OCI-M2 (cell line): ENCODE measurements around the gene ALKBH7.
"Not testable (repeated sequence)": the region's sequence is repeated elsewhere in the genome, so short reads cannot be mapped to it uniquely, and the experiment has no call there.

Source experiments
- DNase-seq: peaks from one replicate; lab custom pipeline; 2025; ENCODE audit not compliant: unreplicated experiment; lab: John Stamatoyannopoulos, UW

The ALKBH7 gene

DNA sequence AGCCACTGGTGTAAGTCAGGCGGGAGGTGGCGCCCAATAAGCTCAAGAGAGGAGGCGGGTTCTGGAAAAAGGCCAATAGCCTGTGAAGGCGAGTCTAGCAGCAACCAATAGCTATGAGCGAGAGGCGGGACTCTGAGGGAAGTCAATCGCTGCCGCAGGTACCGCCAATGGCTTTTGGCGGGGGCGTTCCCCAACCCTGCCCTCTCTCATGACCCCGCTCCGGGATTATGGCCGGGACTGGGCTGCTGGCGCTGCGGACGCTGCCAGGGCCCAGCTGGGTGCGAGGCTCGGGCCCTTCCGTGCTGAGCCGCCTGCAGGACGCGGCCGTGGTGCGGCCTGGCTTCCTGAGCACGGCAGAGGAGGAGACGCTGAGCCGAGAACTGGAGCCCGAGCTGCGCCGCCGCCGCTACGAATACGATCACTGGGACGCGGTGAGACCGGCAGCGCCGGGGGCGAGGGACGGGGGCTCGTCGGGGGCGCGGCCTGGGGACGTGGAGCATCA is at the start of gene ALKBH7:
TSS of gene ALKBH7 (plus strand) at position 201 of the 502 bp plus-strand sequence. CDS start at position 228, 27 bp downstream.
- DNase-seq = no peak

DNA sequence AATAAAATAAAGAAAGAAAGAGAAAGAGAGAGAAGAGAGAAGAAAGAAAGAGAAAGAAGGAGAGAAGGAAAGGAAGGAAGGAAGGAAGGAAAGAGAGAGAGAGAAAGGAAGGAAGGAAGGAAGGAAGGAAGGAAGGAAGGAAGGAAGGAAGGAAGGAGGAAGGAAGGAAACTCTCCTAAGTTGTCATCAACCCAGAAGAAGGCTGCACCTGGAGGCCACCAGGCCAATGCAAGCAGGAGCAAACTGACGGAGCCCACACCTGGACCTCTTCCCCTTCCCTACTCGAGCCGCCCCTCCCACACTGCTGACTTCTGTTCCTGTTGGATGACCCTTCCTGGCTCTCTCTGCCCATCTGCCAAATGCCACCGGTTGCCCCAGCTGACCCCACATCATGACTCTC is 47.8 kb upstream of the ALKBH7 start:
- DNase-seq = no peak

- no peak for DNase-seq
These were observed 47.0 kb upstream of the ALKBH7 start for GRCh38 chr19:6325614-6326013.

DNA sequence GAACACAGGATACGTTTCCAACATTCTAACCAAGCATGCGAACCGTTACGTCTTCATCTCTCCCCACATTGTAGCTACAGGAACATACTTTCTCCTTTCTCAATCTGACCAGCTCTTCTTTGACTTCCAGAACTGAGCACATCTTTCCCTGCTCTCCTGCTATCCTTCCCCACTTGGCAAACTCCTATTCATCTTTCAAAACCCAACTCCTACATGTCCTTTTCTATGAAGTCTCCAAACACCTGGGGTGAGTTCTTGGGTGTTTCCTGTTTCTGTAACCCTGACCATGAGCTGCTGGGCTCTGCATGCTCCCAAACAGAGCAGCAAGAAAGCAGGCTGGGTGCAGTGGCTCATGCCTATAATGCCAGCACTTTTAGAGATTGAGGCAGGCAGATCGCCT is 45.8 kb upstream of the ALKBH7 start:
- no peak for DNase-seq

DNA sequence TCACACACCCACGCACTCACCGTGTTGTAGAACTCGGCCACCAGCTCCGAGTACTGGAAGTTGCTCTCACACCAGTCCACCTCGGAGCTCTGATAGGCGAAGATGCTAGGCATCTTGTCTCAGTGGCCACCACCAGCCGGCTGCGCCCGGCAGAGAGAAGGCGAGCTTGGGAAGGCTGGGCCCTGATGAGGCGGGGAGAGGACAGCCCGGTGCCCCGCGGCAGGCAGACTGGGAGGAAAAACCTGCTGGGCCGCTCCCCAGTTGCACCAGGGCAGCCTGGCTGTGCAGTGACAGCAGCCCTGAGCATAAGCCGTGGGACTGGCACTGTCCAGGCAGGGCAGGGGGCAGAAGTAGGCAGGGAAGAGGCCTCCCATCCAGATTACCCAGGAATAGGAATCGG is 39.2 kb upstream of the ALKBH7 start, which contains the start of gene ACER1:
TSS of gene ACER1 (minus strand) at position 174 of the 400 bp plus-strand sequence. CDS start at position 113, 61 bp downstream.
- no peak for DNase-seq

DNA sequence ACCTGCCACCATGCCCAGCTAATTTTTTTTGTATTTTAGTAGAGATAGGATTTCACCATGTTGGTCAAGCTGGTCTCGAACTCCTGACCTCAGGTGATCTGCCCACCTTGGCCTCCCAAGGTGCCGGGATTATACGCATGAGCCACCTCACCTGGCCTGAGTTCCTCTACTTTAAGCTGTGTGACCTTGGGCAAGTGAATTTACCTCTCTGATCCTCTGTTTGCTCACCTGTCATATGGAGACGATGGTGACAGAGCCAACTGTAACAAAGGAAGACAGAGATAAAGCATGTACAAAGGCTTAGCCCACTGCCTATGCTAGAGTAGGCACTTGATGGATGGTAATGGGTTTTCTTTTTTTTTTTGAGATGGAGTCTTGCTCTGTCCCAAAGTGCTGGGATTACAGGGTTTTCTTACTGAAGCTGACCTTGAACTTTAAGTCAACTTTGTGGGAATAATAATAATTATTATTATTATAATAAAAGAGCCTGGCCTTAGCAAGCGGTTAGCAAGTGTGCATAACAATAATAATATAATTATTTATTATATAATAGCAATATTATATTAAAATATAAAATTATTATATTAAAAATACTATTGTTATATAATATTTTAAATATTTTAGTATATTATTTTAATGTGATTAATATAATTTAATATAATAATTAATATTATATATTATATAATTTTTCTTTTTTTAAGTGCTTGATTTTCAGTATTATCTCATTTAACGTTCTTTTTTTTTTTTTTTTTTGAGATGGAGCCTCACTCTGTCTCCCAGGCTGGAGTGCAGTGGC is 37.9 kb upstream of the ALKBH7 start:
- DNase-seq = no peak

GRCh38 chr19:6340493-6341201 is 31.9 kb upstream of the ALKBH7 start:
- no peak for DNase-seq

GRCh38 chr19:6343462-6343861 is 29.1 kb upstream of the ALKBH7 start:
- DNase-seq = no peak

- not testable (repeated sequence) for DNase-seq
These were observed 23.3 kb upstream of the ALKBH7 start for GRCh38 chr19:6349271-6349670.

DNA sequence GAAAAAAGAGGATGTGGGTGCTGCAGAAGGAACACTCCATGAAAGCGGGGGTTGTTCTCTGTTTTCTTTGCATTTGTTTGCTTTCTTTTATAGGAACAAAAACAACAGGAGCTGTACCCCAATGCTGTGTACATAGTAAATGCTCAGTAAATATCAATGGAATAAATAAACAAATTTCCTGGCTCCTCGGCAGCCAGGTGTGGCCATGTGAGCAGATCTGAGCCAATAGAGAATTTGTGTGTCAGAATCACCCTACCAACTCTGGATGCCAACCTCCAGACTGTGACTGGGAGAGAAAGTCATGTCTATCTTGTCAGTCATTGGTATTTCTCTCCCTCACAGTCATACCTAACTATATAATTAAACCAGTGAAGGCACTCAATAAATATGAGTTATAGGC is 21.9 kb upstream of the ALKBH7 start:
- no peak for DNase-seq

GRCh38 chr19:6352381-6353165 is 20.0 kb upstream of the ALKBH7 start:
- no peak for DNase-seq

- DNase-seq = no peak
These were observed 18.4 kb upstream of the ALKBH7 start for GRCh38 chr19:6354098-6354674.

GRCh38 chr19:6355321-6356040 is 17.1 kb upstream of the ALKBH7 start:
- not testable (repeated sequence) for DNase-seq

- no peak for DNase-seq
These were observed 15.4 kb upstream of the ALKBH7 start for GRCh38 chr19:6357174-6357573.

- DNase-seq = no peak
These were observed 14.6 kb upstream of the ALKBH7 start for GRCh38 chr19:6358003-6358402.

GRCh38 chr19:6359568-6360341 is 12.8 kb upstream of the ALKBH7 start:
- no peak for DNase-seq

DNA sequence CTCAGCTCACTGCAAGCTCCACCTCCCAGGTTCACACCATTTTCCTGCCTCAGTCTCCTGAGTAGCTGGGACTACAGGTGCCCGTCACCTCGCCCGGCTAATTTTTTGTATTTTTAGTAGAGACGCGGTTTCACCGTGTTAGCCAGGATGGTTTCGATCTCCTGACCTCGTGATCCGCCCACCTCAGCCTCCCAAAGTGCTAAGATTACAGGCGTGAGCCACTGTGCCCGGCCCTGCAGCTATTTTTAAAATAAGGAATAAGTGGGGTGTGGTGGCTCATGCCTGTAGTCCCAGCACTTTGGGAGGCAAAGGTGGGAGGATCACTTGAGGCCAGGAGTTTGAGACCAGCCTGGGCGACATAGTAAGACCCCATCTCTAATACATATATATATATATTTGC is 12.1 kb upstream of the ALKBH7 start:
- DNase-seq = not testable (repeated sequence)

DNA sequence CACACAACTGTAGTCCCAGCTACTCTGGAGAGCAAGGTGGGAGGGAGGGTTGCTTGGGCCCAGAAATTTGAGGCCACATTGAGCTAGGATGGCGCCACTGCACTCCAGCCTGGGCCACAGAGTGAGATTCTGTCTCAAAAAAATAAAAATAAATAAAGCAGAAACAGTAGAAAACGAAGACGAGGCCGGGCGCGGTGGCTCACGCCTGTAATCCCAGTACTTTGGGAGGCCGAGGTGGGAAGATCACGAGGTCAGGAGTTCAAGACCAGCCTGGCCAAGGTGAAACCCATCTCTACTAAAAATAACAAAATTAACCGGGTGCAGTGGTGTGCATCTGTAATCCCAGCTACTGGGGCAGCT is 11.8 kb upstream of the ALKBH7 start:
- not testable (repeated sequence) for DNase-seq

GRCh38 chr19:6362027-6362350 is 10.6 kb upstream of the ALKBH7 start:
- no peak for DNase-seq

DNA sequence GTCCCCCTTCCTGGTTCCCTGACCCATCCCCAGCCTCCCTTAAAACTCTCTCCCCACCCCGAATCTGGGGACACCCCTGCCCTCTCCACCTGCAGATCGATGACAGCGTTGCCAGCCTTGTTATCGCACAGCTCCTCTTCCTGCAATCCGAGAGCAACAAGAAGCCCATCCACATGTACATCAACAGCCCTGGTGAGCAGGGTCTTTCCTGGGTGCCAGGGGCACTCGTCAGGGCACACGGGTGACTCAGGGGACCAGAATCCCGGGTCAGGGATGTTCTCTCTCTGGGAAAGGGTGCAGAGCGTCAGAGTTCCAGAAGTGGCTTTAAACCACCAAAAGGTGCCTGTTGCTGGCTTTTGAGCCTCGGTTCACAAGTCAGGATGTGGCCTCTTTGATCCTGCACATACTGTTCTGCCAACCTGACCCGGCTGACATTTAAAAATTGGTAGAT is 10.2 kb upstream of the ALKBH7 start:
- no peak for DNase-seq
